Stimulated activated CD8-positive, alpha-beta memory T cell treated with anti-CD3 and anti-CD28 coated beads, Interleukin-7, amount 100 ng/mL, for 1 hour (primary cell): ENCODE results near the gene DHCR7.

ENCODE experiments used
- DNase-seq, 2 donors: peaks; one replicate each; pipeline ENCODE4 v3.0.0-alpha.2; 2020; ENCODE audit warnings: low read depth in 2 of 2

Gene DHCR7

DNA sequence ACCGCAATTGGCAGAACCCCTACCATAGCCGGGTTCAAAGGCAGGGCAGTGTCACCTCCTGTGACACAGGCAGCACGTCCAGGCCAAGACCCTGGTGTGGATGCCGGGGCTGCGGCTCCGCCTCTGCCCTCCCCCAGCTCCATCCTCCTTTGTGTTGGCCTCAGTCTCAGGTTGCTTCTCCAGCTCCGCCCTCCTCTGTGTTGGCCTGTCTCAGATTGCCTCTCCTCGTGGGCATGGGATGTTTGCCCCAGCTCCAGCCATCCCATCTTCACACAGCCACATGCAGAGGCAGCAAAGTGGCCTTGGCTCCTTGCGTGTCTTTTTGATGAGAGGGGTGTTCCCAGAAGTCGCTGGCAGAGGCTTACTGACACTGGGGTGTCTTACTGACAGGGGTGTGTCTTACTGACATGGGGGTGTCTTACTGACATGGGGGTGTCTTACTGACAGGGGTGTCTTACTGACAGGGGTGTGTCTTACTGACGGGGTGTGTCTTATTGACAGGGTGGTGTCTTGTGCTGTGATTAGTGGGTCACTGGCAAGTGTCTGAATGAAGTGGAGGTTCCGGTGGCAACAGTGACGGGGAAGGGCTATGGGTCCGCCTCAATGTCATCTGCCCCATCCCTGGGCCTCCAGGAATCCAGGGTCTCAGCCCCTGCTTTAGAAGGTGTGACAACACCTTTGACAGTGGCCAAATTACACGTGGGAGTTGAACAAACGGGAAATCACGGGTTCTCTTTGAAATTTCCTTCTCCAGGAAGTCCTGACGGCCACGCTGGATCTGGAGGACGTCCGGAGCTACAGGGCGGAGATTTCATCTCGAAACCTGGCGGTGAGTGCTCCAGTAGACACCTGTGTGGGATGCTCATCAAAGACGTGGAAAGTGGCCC is 29.7 kb upstream of the DHCR7 start:
- no peak for DNase-seq

DNA sequence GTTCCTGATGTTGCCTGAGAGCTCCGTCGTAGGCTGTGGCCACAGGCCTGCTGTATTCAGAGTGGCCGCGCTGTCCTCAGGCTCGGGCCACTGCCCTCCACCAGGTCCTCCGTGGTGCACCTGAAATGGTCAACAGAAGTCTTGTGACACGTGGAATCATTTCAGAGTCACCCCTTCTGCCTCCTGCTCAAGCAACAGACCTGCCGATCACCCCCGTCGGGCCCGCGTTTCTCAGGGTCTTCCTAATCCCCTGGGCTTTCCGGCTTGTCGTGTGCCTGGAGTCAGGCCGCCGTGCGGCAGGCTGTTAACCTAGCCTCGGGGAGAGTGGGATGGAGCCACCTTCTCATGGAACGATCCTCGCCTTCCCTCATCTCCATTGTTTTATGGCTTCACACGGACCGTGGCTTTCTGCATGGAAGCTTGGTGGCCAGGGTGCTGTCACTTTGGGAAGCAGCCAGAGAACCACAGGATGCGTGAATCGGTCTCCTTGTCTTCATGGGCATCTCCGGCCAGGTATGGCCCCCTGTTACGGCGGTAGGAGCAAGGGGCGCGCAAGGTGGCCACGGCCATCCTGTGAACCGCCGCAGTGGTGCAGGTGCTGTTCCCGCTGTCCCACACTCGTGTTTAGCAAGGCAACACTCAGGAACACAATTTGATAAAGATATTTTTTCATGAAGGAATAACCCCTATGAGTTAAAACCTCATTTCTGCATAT is 28.9 kb upstream of the DHCR7 start:
- DNase-seq, result no peak

DNA sequence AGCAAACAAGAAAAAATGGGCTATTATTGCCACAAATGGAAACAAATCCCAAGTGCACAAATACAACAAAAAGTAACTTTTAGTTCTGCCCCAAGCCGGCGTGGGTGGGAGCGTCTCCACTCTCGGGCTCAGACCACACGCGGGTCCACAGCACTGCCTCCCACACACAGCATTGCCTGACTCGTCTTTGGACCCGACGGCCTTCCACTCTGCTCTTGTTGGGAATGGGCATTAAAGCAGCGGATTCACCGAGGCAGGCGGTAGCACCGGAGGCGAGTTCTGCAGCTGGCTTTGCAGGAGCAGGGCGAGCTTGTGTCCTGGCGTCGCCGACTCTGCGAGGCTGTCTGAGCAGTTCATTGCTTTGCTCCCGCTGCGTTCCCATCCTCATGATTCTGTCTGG is 27.8 kb upstream of the DHCR7 start:
- DNase-seq, result no peak

DNA sequence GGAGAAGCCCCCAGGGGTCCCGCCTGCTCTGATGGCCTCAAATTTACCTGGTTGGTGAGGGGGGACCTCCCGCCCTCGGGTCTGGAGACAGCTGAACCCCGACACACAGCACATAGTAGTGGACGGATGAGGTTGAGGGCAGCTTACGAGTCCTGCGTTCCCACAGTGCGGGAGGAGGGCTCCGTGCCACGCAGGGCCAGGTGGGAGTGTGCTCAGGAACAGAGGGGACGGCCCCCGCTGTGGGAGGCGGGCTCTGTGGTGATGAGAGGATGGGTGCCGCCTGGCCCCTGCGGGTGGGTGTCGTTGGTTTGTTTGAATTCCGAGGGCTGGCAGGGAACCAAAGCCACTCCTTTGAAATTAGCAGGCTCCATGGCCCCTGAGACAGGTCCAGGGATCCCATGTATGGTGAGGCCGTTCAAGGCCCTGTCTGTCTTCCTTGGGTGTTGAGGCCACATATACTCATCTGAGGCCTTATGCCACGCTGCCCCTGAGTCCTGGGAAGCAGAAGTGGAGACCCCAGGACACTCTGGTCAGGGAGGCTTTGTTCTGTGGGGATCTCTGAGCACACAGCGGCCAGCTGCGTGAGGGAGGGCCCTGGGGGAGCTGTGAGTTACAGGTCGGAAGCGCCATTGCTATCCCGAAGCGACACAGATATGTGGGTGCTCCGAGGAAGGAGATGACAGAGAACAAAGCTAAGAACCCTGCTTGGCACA is 26.7 kb upstream of the DHCR7 start:
- no peak for DNase-seq

DNA sequence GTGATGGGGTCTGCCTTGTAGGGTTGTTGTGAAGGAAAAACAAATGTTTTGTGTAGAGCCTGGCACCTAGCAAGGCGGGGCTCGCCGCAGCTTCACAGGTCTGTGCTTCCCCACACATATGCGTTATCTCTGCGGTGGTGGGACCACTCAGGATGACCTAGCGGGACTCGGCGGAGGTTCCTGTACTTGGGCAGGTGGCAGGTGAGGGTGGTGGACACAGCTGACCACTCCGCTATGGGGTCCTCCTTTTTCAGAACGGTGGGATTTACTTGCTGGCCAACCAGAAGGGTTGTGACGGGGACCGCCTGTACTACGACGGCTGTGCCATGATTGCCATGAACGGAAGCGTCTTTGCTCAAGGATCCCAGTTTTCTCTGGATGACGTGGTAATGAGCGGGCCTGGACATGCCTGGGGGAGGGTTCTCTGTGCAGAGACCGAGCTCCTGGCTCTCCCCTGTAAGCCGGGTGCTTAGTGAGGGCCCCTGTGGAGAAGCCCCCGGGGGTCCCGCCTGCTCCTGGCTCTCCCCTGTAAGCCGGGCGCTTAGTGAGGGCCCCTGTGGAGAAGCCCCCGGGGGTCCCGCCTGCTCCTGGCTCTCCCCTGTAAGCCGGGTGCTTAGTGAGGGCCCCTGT is 26.1 kb upstream of the DHCR7 start:
- DNase-seq, result no peak

DNA sequence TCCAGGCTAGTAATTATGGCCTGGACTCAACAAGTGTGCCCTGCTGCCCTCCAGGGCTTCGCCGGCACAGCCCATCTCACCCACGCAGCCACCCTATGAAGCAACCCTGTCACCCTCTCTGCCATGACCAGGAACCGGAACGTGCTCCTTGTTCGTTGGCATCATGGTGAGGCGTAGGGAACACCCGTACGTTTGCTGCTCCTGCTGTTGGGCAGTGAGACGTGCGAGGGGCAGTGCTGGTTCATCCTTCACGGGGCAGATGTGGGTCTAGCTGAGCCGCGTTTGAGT is 25.5 kb upstream of the DHCR7 start:
- DNase-seq, result no peak

DNA sequence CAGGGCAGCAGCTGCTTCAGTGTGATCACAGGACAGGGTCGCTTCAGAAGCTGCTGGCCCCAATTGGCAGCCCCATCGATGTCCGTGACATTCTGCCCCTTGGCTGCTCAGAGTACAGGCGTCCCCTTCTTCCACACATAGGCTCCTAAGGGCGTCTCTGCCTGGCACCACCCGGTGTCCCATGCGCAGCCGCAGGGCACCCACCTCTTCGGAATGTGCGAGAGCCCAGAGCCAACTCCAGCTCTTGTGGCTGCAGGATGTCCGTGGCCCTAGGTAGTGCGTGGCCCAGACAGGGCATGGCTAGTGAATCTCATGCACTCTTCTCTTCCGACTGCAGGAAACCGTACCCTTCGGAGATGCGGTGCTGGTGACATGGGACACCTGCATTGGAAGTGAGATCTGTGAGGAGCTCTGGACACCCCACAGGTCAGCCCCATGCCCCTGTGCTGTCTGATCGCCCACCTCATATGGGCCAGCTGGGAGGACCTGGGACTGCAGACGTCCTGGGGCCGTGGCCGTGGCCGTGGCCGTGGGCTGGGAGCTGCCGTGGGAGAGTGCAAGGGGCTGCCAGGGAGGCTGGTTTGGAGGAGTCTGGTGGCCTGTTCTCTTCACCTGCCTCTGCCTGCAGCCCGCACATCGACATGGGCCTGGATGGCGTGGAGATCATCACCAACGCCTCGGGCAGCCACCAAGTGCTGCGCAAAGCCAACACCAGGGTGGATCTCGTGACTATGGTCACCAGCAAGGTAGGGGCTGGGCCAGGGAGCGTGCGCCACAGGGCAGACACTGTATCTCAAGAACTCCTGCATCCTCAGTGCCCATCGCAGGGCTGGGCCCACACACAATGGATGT is 25.0 kb upstream of the DHCR7 start:
- DNase-seq, result no peak

DNA sequence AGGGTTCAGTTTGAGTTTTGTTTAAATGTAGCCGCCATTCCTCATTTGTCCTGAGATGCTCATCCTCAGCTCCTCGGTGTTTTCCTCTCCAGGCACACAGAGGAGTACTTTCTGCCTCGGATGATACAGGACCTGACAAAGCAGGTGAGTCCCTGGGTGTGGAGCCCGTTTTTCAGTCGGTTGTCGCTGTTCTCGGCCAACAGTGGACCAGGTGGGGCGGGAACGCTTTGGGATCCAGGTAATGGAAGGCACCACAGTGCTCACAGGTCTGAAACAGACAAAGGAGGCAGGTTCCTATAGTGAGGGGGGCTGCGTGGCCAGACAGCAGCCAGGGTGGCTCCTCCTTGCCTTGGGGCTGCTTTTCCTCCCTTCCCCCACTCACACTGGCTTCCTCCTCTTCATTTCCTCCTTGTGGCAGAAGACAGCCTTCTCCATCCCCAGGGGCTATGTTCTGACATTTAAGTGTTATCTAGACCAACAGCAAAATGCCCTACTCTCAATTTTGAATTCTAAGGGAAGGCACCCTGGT is 24.2 kb upstream of the DHCR7 start:
- no peak for DNase-seq

DNA sequence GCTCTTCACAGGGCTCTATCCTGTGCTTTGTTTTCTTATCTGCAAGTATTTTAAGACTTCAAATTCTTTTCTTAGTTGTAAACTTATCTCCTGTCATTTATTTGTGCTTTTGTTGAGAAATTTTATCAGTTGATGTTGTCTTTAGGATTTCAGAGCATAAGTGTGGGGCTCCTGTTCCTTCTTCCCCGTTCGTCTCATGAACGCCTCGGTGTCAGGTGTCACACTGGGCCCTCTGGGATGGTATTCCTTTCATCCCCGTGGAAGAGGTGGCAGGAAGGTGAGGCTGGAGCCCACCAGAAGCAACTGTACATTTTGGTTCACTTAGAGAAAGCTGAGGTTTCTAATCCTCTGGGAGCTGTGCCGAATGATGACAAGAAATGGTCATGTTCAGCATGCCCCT is 22.8 kb upstream of the DHCR7 start:
- no peak for DNase-seq

DNA sequence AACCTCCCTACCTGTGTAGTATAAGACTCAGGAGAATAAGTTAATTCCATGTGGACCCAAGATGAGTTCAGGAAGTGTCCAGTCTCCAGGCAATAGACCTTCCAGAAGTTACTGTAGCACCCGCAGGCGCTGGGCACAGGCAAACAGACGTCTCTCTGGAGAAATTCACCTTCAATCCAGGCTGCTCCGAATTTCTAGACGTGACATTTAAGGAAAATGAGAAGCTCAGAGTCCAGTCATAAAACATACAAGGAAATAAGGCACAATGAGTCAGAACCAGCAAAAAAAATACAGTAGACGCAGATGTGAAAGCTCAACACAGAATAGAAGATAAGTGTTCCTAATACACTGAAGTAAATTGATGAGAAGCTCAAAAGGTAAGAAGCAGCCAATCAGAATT is 19.0 kb upstream of the DHCR7 start:
- DNase-seq, result no peak

DNA sequence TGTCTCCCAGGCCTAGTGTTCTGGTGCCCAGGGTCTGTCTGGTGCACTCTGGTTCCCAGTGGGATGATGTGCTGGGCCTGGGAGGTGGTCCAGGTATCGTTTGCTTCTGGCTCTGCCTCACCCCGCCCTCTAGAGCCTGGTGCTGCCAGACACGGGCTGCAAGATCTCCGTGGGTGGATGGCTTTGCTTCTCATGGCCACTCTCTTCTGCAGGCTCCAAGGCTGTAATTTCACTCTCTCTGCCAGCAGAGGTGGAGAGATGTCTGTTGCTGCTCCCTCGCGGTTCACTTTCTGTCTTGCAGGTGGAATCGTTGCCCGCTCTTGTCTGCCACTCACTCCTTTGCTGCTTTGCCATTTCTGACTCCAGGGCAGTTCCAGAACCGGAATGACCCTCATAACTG is 18.2 kb upstream of the DHCR7 start:
- no peak for DNase-seq

DNA sequence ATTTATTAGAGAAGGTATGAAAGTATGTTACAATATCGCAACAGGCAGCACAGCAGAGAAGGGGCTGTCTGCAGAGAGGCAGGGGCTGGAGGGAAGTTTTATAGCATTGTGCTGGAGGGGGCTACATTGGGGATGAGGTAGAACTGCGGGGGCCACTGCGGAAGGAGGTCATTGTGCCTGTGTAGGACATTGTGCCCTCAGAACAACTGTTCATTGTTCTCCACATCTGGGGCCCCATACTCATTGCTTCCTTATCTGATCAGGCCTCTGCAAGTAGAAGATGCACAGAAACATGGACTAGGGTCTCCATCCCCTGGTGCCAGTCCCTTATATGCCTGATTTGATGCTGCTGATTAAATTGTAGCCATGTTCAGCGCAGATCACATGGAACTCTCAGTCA is 16.9 kb upstream of the DHCR7 start:
- no peak for DNase-seq

DNA sequence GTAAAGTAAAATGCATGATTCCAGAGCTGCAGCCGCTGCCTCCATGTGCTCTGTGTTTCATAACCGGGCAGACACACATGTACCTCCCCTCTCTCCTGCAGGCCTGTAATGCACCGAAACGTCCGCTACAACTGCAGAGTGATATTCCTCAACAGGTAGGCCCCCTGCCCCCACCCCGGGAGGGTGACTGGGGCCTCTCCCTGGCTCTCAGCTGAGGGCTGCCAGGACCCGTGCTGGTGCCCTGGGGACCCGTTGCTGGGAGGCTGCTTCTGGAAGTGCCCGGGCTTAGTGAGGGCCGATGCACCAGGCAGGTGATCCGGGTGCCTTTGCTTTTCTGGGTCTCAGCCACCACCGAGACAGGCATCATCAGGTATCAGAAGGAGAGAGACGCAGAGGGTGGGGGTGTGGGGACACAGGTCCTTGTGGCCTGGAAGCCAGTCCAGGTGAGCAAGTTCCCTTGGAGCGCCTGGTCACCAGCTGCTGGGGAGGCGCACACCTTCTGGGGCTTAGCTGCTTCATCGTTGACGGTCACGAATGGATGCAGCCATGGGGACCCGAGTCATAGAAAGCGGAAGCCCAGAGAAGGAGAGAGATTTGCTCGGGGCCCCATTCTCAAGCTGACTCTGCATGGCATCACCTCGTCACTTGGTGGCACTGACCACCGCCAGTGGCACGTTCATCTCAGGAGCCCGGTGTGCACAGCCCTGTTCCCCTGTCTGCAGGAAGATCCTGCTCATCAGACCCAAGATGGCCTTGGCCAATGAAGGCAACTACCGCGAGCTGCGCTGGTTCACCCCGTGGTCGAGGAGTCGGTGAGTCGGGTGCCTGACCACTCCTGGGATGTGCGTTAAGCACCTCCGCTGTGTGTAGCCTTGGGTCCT is 15.4 kb upstream of the DHCR7 start:
- DNase-seq, result no peak

DNA sequence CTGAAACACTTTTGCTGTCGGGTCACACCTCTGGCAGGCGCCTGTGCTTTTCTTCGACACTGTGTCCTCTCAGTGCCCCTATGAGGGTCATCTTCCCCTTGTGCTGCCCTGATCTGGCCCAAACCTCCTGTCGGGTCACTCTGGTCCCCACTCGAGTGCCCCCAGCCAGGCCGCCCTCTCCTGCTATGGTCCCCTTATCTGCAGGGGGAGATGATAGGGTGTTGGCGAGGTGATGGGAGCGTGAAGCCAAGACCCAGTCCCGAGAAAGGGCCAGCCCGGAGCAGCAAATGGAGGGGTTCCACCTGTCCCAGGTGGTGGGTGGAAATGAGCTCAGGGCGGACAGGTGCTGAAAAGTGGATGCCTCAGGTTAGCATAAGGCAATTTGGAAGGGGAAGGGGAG is 14.5 kb upstream of the DHCR7 start:
- no peak for DNase-seq

- DNase-seq, result no peak
Observed at GRCh38 chr11:71461696-71462095, 13.5 kb upstream of the DHCR7 start.

DNA sequence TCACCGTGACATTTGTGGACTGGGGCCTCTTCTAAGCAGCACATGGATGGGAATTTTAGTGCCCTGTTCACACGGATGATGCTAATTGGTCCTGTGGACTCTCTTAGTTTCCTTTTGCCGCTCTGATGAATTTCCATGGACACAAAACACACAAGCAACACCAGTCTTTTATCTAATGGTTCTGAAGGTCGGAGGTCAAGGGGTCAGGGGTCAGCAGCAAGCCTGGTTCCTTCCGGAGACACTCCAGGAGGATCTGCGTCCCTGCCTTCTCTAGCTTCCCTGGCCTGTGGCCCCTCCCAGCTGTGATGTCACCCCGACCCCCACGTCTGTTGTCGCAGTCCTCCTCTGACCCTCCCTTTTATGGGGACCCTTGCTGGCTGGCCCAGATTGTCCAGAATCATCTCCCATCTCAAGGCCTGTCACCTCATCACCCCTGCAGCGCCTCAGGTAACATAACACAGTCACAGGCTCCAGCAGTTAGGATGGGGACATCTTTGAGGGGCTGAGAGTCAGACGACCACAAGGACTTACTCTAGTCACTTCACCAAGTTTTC is 11.7 kb upstream of the DHCR7 start:
- DNase-seq, result no peak

- no peak for DNase-seq
Observed at GRCh38 chr11:71459076-71459766, 11.0 kb upstream of the DHCR7 start.

DNA sequence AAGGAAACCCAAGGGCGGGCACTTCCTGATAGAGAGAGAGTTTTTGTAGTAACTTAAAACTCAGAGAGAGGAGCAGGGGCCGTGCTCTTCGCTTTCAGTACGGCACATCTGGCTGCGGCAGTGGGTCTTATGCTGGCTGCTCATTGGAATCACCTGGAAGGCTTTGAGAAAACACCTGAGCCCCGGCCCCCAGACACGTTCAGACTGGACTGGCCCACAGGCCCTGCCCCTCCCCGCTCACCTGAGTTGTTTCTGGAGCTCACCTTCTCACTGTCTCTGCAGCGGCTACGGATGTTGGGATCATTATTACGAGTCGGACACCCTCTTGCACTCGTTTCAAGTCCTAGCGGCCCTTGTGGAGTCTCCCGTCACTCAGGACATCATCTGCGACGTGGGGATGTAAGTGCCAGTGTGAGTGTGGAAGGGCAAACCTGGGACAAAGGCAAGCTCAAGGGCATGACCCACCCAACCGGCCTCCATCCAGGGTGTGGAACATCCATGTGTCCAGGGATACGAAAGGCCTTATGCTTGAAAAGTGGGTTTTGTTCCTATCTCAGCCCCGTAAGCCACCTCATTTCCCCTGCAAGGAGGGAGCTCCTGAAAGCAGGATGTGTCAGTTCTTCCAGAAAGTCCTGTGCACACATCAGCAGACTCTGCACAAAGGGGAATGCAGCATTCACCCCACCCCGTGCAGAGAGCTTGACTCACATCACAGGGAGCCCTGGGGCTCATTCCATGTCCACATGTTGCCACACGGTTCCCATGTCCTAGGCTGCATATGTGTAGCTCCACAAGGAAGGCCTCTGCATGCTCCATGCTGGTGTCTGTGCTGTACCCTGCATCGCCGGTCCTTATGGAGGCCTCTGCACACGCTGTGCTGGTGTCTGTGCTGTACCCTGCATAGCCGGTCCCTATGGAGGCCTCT is 10.2 kb upstream of the DHCR7 start:
- DNase-seq, result no peak
